Measurements from ENCODE around the gene APBA1. TPM values are rescaled to one million over a fixed set of nuclear protein-coding genes. Genes with fewer than 3 reads are reported as not detected.

APBA1 gene
- total RNA-seq, 1 donor from 2014 or later, result 14.9 TPM

- intact Hi-C loops (cut with micrococcal nuclease), result no loop called here
Measured at GRCh38 chr9:69580582-69581214, 91.5 kb downstream of the APBA1 start.

- intact Hi-C loops (cut with micrococcal nuclease), result no loop called here
Measured at GRCh38 chr9:69579760-69580581, 92.2 kb downstream of the APBA1 start.

- intact Hi-C loops (cut with micrococcal nuclease), result no loop called here
Measured at GRCh38 chr9:69579032-69579758, 93.0 kb downstream of the APBA1 start.

GRCh38 chr9:69578026-69578425, 94.1 kb downstream of the APBA1 start:
- intact Hi-C loops (cut with micrococcal nuclease), result no loop called here

- intact Hi-C loops (cut with micrococcal nuclease), result no loop called here
Measured at GRCh38 chr9:69577123-69577522, 95.0 kb downstream of the APBA1 start.

- intact Hi-C loops (cut with micrococcal nuclease), result no loop called here
Measured at GRCh38 chr9:69574057-69574456, 98.1 kb downstream of the APBA1 start.

- intact Hi-C loops (cut with micrococcal nuclease), result no loop called here
Measured at GRCh38 chr9:69573651-69574050, 98.5 kb downstream of the APBA1 start.

- intact Hi-C loops (cut with micrococcal nuclease), result no loop called here
Measured at GRCh38 chr9:69572611-69573010, 99.6 kb downstream of the APBA1 start.

GRCh38 chr9:69571032-69571431, 101.1 kb downstream of the APBA1 start:
- intact Hi-C loops (cut with micrococcal nuclease), result no loop called here

- intact Hi-C loops (cut with micrococcal nuclease), result no loop called here
Measured at GRCh38 chr9:69569738-69570451, 102.3 kb downstream of the APBA1 start.

GRCh38 chr9:69564557-69564956, 107.6 kb downstream of the APBA1 start:
- intact Hi-C loops (cut with micrococcal nuclease), result no loop called here

GRCh38 chr9:69559126-69559525, 113.0 kb downstream of the APBA1 start:
- intact Hi-C loops (cut with micrococcal nuclease), result no loop called here

- intact Hi-C loops (cut with micrococcal nuclease), result no loop called here
Measured at GRCh38 chr9:69556707-69557106, 115.5 kb downstream of the APBA1 start.

GRCh38 chr9:69555802-69556201, 116.4 kb downstream of the APBA1 start:
- intact Hi-C loops (cut with micrococcal nuclease), result no loop called here

- intact Hi-C loops (cut with micrococcal nuclease), result no loop called here
Measured at GRCh38 chr9:69554945-69555344, 117.2 kb downstream of the APBA1 start.

- intact Hi-C loops (cut with micrococcal nuclease), result loop anchor here (1.0 to 5.0 kb wide), 3 partner anchors 126 to 497 kb away; no protein-coding TSS in a partner anchor
Measured at GRCh38 chr9:69549310-69550202, 122.6 kb downstream of the APBA1 start.

- intact Hi-C loops (cut with micrococcal nuclease), result loop anchor here (1.0 to 5.0 kb wide), 3 partner anchors 125 to 496 kb away; no protein-coding TSS in a partner anchor
Measured at GRCh38 chr9:69548681-69549080, 123.5 kb downstream of the APBA1 start.

- intact Hi-C loops (cut with micrococcal nuclease), result loop anchor here (5.0 kb wide), 1 partner anchor 494 kb away; no protein-coding TSS in a partner anchor
Measured at GRCh38 chr9:69546265-69546664, 125.9 kb downstream of the APBA1 start.

GRCh38 chr9:69542942-69543704, 129.0 kb downstream of the APBA1 start:
- intact Hi-C loops (cut with micrococcal nuclease), result loop anchor here (5.0 kb wide), 1 partner anchor 64 kb away; no protein-coding TSS in a partner anchor

Data from T-helper 1 cell treated with Interleukin-12 subunit alpha and Interleukin-12 subunit beta and Interleukin-4 antibody, amounts not matched to agents 30 ng/mL and 1 ng/mL, for 36 hours (primary cell).